GM18909 (cell line): Measurements from ENCODE around the gene BCAT1.
"Not testable (repeated sequence)": the region's sequence is repeated elsewhere in the genome, so short reads cannot be mapped to it uniquely, and the experiment has no call there.

ENCODE experiments used
- ATAC-seq: cut with Tn5 transposase; IDR thresholded peaks from one replicate; pipeline ENCODE4 v1.9.1; 2021; ENCODE audit warnings: mild to moderate bottlenecking; ENCODE audit not compliant: unreplicated experiment, poor library complexity

Gene BCAT1

GRCh38 chr12:24929953-24930352 lies 18.9 kb downstream of the BCAT1 start:
- no peak for ATAC-seq

- ATAC-seq: not testable (repeated sequence)
These were observed 20.2 kb downstream of the BCAT1 start for GRCh38 chr12:24928533-24929306.

- ATAC-seq: no peak
These were observed 20.8 kb downstream of the BCAT1 start for GRCh38 chr12:24928131-24928530.

GRCh38 chr12:24926080-24926479 lies 22.8 kb downstream of the BCAT1 start:
- not testable (repeated sequence) for ATAC-seq

GRCh38 chr12:24922090-24922489 lies 26.8 kb downstream of the BCAT1 start:
- no peak for ATAC-seq

GRCh38 chr12:24921251-24922038 lies 27.5 kb downstream of the BCAT1 start:
- ATAC-seq: no peak

- ATAC-seq: no peak
These were observed 28.8 kb downstream of the BCAT1 start for GRCh38 chr12:24920141-24920540.

- ATAC-seq: no peak
These were observed 29.4 kb downstream of the BCAT1 start for GRCh38 chr12:24919346-24920001.

GRCh38 chr12:24918596-24918995 lies 30.3 kb downstream of the BCAT1 start:
- ATAC-seq: no peak

- no peak for ATAC-seq
These were observed 33.4 kb downstream of the BCAT1 start for GRCh38 chr12:24915501-24915900.

- ATAC-seq: no peak
These were observed 34.9 kb downstream of the BCAT1 start for GRCh38 chr12:24913953-24914352.

GRCh38 chr12:24913130-24913529 lies 35.8 kb downstream of the BCAT1 start:
- ATAC-seq: no peak

- ATAC-seq: no peak
These were observed 37.6 kb downstream of the BCAT1 start for GRCh38 chr12:24911271-24911791.

GRCh38 chr12:24910192-24910591 lies 38.7 kb downstream of the BCAT1 start:
- ATAC-seq: not testable (repeated sequence)

- ATAC-seq: no peak
These were observed 39.2 kb downstream of the BCAT1 start for GRCh38 chr12:24909667-24910066.

- ATAC-seq: no peak
These were observed 41.4 kb downstream of the BCAT1 start for GRCh38 chr12:24907464-24907863.

- ATAC-seq: no peak
These were observed 42.8 kb downstream of the BCAT1 start for GRCh38 chr12:24906141-24906540.

- ATAC-seq: no peak
These were observed 43.5 kb downstream of the BCAT1 start for GRCh38 chr12:24905431-24905830.

GRCh38 chr12:24904871-24905270 lies 44.0 kb downstream of the BCAT1 start:
- ATAC-seq: no peak

GRCh38 chr12:24903329-24904088 lies 45.4 kb downstream of the BCAT1 start:
- ATAC-seq: no peak
